SJSA1 (cell line): ENCODE data around the gene THOC1. TPM values are rescaled to one million over a fixed set of nuclear protein-coding genes. Genes with fewer than 3 reads are reported as not detected.

Experiments used
- DNase-seq, 2 experiments: peaks; one replicate each; pipeline ENCODE4 v3.0.0-alpha.2; 2015 to 2020; ENCODE audit warnings: low spot score in 2 of 2, low read depth in 1 of 2
- H3K27ac ChIP-seq: fragments of 250-450 bp; sonication (Bioruptor Pico); 2 replicates; pipeline ENCODE4 v1.5.1; 2020; ENCODE audit warnings: mild to moderate bottlenecking, moderate library complexity
- H3K27me3 ChIP-seq: fragments of 250-450 bp; sonication (Bioruptor Pico); replicated peaks from 2 replicates; pipeline ENCODE4 v1.5.1; 2020; ENCODE audit warnings: mild to moderate bottlenecking, moderate library complexity
- H3K36me3 ChIP-seq: fragments of 250-450 bp; sonication (Bioruptor Pico); 2 replicates; pipeline ENCODE4 v1.5.1; 2020; ENCODE audit warnings: mild to moderate bottlenecking
- H3K4me1 ChIP-seq: fragments of 250-450 bp; sonication (Bioruptor Pico); replicated peaks from 2 replicates; pipeline ENCODE4 v1.6.1; 2021; ENCODE audit warnings: mild to moderate bottlenecking
- H3K4me3 ChIP-seq: fragments of 250-450 bp; sonication (Bioruptor Pico); 2 replicates; pipeline ENCODE4 v1.5.1; 2020; ENCODE audit warnings: mild to moderate bottlenecking
- H3K9me3 ChIP-seq: fragments of 250-450 bp; sonication (Bioruptor Pico); replicated peaks from 2 replicates; pipeline ENCODE4 v1.5.1; 2020; ENCODE audit warnings: mild to moderate bottlenecking
- total RNA-seq: library from RNA; depleted of rRNA; stranded (reverse); fragments of >200 nt; shearing (Covaris generic); gene quantifications from 2 replicates; pipeline ENCODE4 v1.2.3, GENCODE V29; 2014

THOC1 gene
- total RNA-seq, 1 experiment from 2014 or later, result 42.2 TPM

DNA sequence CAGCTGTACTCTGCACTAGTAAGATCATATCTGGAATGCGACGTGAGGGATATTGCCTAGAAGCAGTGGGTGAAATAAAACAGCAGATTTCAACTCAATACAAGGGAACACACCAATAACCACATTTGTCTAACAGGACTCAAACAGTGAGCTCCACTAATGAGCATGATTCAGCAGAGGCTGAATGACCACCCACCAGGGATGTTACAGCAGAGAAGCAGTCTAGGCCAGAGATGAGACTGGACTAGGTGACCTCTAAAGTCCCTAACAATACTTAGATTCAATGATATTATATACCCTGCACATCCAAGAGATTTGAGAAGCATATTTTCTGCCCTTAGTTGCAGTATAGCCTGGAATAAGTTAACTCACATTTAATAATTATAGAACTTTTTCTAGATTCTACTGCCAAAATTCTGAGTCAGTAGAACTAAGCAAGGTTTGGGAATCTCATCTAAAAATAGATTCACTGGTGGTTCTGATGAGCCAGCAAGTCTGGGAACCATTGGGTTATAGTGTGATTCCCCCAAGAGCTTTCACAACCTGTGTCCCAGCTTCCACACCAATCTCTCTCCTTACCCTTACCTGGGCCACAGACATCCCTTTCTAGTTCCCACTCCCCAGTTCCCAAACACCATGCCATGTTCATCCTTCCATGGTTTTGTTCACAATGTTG lies 6.3 kb downstream of the THOC1 start:
- no peaks in the 10 kb centered on the region for H3K27me3 ChIP-seq
- H3K9me3 ChIP-seq, result no peaks in the 10 kb centered on the region
- no peaks in the 10 kb centered on the region for H3K4me1 ChIP-seq
- peak in 1 of 2 experiments; percentile 4 for DNase-seq
- H3K4me3 ChIP-seq, result no peak overlapping the region
- peaks cover 65% of the 10 kb centered on the region for H3K36me3 ChIP-seq
- no peak overlapping the region for H3K27ac ChIP-seq

DNA sequence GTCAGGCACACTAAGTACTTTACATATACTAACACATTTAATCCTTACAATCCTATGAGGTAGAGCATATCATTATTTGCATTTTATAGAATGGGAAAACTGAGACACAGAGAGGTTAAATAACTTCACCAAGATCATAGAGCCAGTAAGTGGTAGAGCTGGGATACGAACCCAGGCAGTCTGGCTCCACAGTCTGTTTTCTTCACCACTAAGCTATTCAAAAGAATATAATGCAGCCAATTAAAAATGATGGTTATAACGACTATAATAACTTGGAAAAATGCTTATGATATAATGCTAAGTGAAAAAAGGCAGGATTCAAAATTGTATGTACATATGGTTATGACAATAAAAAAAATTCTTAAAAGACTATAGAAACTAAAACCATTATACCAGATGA lies 7.3 kb downstream of the THOC1 start:
- peaks cover 75% of the 10 kb centered on the region for H3K36me3 ChIP-seq
- H3K4me1 ChIP-seq, result no peaks in the 10 kb centered on the region
- H3K27me3 ChIP-seq, result no peaks in the 10 kb centered on the region
- no peak overlapping the region for H3K4me3 ChIP-seq
- DNase-seq, result no peak
- H3K9me3 ChIP-seq, result no peaks in the 10 kb centered on the region
- no peak overlapping the region for H3K27ac ChIP-seq

DNA sequence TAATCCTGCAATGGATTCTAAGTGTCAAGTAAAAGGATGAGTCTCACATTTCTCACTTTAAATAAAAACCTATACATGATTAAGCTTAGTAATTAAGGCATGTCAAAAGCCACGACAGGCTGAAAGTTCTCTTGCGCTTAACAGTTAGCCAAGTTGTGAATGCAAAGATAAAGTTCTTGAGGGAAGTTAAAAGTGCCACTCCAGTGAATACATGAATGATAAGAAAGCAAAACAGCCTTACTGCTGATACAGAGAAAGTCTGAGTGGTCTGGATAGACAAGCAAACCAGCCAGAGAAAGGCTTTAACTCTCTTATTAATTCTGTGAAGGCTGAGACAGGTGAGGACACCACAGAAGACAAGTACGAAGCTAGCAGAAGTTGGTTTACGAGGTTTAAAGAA lies 12.7 kb downstream of the THOC1 start:
- H3K4me1 ChIP-seq, result 0 out of 2 replicates have a peak, but pooled peaks cover 3% of the 10 kb centered on the region
- peaks cover 88% of the 10 kb centered on the region for H3K36me3 ChIP-seq
- no peak for DNase-seq
- no peaks in the 10 kb centered on the region for H3K9me3 ChIP-seq
- H3K4me3 ChIP-seq, result no peak overlapping the region
- H3K27me3 ChIP-seq, result no peaks in the 10 kb centered on the region
- no peak overlapping the region for H3K27ac ChIP-seq

DNA sequence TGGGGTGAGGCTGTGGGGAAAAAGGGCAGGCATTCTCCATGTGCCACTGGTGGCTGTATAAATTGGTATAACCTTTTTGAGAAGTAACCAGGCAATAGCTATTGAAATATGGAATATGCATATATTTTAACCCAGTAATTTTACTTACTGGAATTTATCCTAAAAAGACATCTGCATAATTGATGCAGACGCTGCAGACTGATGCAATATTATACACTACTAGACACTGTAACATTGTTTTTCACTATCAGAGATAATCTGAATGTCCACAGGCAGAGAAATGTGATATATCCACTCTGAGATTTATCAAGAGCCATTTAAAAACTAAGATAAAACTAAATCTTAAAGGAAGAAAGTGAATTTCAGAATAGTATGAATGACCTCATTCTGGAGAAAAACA lies 14.7 kb downstream of the THOC1 start:
- H3K27me3 ChIP-seq, result no peaks in the 10 kb centered on the region
- no peak overlapping the region for H3K27ac ChIP-seq
- H3K36me3 ChIP-seq, result peaks cover 93% of the 10 kb centered on the region
- no peak overlapping the region for H3K4me3 ChIP-seq
- 0 out of 2 replicates have a peak, but pooled peaks cover 3% of the 10 kb centered on the region for H3K4me1 ChIP-seq
- DNase-seq, result no peak
- no peaks in the 10 kb centered on the region for H3K9me3 ChIP-seq

DNA sequence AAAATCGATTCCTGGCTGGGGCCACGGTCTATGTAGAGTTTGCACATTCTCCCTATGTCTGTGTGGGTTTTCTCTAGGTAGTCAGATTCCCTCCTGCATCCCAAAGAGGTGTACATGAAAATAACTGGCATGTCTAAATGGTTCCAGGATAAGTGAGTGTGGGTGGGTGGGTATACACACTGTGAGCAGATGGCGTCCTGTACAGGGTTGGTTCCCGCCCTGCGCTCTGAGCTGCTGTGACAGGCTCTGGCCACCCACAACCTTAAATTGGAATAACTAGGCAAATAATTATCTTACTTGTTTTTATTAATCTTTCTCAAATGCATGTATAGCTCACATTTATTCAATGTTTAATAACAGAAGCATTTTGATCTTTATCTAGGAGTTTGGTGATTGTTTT lies 16.3 kb downstream of the THOC1 start:
- Histone ChIP-seq H3K36me3 (peaks cover 94% of the 10 kb centered on the region), H3K9me3 (no peaks in the 10 kb centered on the region), H3K27me3 (no peaks in the 10 kb centered on the region), H3K4me1 (0 out of 2 replicates have a peak, but pooled peaks cover 3% of the 10 kb centered on the region), H3K4me3 (no peak overlapping the region), H3K27ac (no peak overlapping the region)
- no peak for DNase-seq

DNA sequence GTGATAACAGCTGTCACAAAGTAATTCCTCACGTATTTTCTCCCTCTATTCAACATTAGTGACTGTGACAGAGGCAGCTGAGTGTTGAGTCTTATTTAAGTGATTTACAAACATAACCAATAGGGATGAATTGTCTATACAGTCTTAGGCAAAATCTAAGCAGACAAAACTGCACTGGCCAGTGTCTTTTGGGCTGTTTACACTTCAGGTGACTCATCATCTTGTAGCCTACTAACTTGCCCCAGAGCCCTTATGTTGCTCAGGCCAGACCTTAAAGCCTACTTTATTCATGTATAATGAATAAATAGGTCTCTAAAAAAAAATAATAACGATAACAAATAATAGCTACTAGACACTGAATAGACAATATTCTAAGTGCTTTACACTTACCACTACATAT lies 17.2 kb downstream of the THOC1 start:
- no peak overlapping the region for H3K4me3 ChIP-seq
- DNase-seq, result peak in 1 of 2 experiments; percentile 6
- H3K4me1 ChIP-seq, result 0 out of 2 replicates have a peak, but pooled peaks cover 3% of the 10 kb centered on the region
- no peak overlapping the region for H3K27ac ChIP-seq
- peaks cover 93% of the 10 kb centered on the region for H3K36me3 ChIP-seq
- no peaks in the 10 kb centered on the region for H3K27me3 ChIP-seq
- no peaks in the 10 kb centered on the region for H3K9me3 ChIP-seq

DNA sequence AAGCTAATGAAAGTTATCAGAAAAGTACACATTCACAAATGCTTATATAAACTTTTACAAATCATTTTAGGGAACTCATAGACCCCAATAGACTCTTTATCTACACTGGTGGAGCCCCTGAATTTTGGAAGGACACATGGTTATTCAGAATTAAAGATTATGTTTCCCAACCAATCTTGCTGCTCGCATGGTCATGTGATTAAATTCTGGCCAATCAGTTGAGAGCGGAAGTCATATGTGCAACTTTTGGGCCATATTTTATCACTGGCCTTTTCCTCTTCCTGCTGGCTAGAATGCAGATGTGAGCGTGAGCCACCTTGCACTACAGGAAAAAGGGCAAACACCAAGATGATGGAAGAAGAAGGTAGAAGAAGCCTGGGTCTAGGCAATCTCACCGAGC lies 19.8 kb downstream of the THOC1 start:
- H3K36me3 ChIP-seq, result peaks cover 88% of the 10 kb centered on the region
- H3K27me3 ChIP-seq, result no peaks in the 10 kb centered on the region
- no peak overlapping the region for H3K27ac ChIP-seq
- H3K4me1 ChIP-seq, result 0 out of 2 replicates have a peak, but pooled peaks cover 3% of the 10 kb centered on the region
- no peak for DNase-seq
- H3K9me3 ChIP-seq, result no peaks in the 10 kb centered on the region
- H3K4me3 ChIP-seq, result no peak overlapping the region

DNA sequence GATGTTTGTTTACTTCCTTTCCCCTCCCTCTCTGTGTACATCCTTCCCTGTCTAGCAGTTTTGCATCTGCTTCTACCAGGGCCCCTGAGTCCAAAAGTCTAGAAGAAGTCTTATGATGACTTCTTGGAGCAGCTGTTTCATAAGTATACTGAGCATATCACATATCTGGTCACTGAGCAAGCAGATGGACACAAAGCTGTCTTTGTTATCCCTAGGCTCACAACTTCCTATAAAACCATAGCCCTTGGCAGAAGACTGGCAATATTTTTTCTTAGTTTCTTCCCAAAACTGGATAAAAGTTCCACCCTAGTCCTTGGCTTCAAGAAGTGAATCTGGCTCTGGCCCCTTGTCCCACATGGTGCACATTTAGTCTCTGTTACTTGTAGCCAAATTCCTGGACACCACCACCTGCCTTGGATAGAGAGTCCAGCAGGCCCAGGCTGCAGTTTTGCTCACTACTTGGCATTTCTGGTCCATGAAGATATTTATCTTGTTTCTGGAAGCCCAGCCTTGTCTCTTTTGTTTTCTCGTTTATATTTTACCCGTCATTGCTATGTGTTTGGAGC lies 22.5 kb downstream of the THOC1 start:
- H3K4me3 ChIP-seq, result no peak overlapping the region
- no peaks in the 10 kb centered on the region for H3K27me3 ChIP-seq
- no peaks in the 10 kb centered on the region for H3K4me1 ChIP-seq
- H3K36me3 ChIP-seq, result peaks cover 81% of the 10 kb centered on the region
- no peak for DNase-seq
- H3K27ac ChIP-seq, result no peak overlapping the region
- H3K9me3 ChIP-seq, result no peaks in the 10 kb centered on the region

DNA sequence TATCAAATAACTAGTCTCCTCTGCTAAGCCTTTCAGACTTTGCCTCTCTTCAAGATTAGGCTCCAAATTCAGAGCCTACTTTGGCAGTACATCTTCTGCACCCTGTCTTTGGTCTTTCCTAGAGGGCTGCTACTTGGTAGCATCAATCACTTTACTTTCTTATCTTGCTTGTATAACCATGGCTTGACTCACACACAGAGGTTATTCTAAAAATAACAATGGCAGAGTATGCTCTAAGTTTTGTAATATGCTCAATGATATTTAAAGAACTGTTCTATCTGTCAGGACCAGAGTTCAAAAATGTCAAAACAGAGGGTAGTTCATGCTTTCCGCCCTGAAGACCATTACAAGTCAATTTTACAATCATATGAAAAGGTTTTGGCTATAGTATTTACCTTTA lies 27.7 kb downstream of the THOC1 start:
- Histone ChIP-seq H3K27me3 (no peaks in the 10 kb centered on the region), H3K4me3 (no peak overlapping the region), H3K27ac (no peak overlapping the region), H3K4me1 (no peaks in the 10 kb centered on the region), H3K9me3 (no peaks in the 10 kb centered on the region), H3K36me3 (peaks cover 43% of the 10 kb centered on the region)
- DNase-seq, result no peak

DNA sequence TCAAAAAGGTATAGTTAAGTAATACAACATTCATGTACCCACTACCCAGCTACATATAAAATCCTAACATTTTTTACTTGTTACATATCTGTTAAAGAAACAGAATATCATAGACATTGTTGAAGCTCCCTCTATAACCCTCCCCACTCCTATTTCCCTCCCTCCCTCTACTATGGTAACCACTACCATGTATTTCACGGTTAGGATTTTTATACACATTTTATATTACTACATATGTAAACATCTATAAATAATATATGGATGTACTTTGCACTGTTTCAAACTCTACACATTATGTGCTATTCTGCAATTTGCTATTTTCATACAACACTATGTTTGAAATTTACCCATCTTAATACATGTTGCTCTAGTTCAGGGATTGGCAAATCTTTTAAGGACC lies 36.3 kb downstream of the THOC1 start:
- DNase-seq, result no peak
- peaks cover 21% of the 10 kb centered on the region for H3K36me3 ChIP-seq
- H3K9me3 ChIP-seq, result no peaks in the 10 kb centered on the region
- no peak overlapping the region for H3K27ac ChIP-seq
- no peaks in the 10 kb centered on the region for H3K27me3 ChIP-seq
- H3K4me1 ChIP-seq, result no peaks in the 10 kb centered on the region
- no peak overlapping the region for H3K4me3 ChIP-seq

DNA sequence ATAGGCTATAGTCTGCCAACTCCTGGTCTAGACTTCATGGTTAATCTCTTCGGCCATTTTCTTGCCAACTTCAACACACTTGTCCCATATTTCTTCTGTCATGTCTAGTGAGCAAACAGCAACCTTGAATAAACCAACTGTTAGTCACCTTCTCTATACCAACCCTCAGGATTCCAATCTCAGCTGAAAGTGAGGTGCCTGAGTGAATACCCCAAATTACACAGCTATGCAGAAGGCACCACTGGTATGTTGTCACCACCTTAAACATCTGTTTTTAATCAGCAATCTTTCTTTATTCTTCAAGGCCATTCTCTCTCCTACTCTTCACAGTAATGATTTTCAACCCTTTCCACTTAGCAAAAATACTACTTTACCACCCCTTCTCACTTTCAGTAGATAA lies 39.3 kb downstream of the THOC1 start:
- no peaks in the 10 kb centered on the region for H3K27me3 ChIP-seq
- no peak overlapping the region for H3K27ac ChIP-seq
- no peak overlapping the region for H3K4me3 ChIP-seq
- DNase-seq, result no peak
- no peaks in the 10 kb centered on the region for H3K9me3 ChIP-seq
- no peaks in the 10 kb centered on the region for H3K4me1 ChIP-seq
- H3K36me3 ChIP-seq, result peaks cover 38% of the 10 kb centered on the region

DNA sequence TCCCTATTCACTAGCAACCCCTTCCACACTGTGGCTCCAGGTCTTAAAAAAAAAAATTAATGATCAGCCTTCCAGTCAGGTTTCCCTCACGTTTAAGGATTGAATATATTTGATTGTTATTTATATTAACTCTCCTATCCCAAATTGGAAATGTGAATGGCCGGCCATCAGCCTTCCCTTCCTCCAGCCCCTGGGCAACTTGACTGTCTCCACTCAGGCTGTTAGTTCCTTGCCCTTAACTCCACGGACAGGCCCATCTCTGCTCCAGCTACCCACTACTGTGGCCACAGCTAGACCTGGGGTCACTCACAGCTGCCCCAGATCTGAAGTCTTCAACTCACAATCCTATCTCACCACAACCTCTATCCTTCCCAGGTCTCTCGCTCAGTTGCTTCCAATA lies 39.9 kb downstream of the THOC1 start:
- H3K27me3 ChIP-seq, result no peaks in the 10 kb centered on the region
- no peaks in the 10 kb centered on the region for H3K9me3 ChIP-seq
- H3K36me3 ChIP-seq, result peaks cover 44% of the 10 kb centered on the region
- no peak overlapping the region for H3K4me3 ChIP-seq
- no peak for DNase-seq
- H3K27ac ChIP-seq, result no peak overlapping the region
- H3K4me1 ChIP-seq, result no peaks in the 10 kb centered on the region

DNA sequence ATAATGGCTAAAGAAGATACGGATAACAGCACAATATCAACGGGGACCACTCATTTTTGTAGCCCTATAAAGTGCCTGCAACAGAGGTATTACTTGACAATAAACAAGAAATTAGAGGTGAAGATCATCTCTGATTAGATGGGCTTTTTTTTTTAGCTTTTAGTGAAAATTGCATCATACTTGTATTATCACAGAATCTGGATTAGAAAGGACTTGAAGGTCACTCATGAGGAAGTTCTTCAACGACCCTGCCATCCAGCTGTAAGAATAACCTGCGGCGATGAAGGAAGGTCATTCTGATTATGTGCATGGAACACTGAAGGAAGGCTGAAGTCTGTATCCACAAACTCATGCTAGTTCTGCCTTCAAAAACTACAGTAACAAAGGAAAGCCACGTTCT lies 40.5 kb downstream of the THOC1 start:
- Histone ChIP-seq H3K27me3 (no peaks in the 10 kb centered on the region), H3K36me3 (peaks cover 49% of the 10 kb centered on the region), H3K9me3 (no peaks in the 10 kb centered on the region), H3K4me1 (no peaks in the 10 kb centered on the region), H3K4me3 (no peak overlapping the region), H3K27ac (no peak overlapping the region)
- no peak for DNase-seq

DNA sequence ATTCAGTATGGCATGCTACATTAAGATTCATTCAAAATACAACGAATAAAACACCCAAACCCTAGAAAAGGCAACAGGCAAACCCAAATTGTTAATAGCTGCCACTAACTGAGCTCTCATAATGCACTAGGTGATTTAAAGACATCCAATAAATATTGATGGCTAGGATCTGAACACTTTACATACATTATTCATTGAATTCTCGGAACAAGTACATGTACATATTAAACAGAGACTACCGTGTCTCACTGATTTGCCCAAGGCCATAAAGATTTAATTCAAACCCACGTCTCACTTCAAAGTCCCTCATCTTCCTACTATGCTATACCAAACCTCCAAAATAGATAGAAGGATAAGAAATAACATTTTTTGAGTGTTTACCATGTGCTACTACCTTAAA lies 42.1 kb downstream of the THOC1 start:
- DNase-seq, result no peak
- Histone ChIP-seq H3K27me3 (no peaks in the 10 kb centered on the region), H3K36me3 (peaks cover 50% of the 10 kb centered on the region), H3K27ac (no peak overlapping the region), H3K4me3 (no peak overlapping the region), H3K4me1 (no peaks in the 10 kb centered on the region), H3K9me3 (no peaks in the 10 kb centered on the region)

DNA sequence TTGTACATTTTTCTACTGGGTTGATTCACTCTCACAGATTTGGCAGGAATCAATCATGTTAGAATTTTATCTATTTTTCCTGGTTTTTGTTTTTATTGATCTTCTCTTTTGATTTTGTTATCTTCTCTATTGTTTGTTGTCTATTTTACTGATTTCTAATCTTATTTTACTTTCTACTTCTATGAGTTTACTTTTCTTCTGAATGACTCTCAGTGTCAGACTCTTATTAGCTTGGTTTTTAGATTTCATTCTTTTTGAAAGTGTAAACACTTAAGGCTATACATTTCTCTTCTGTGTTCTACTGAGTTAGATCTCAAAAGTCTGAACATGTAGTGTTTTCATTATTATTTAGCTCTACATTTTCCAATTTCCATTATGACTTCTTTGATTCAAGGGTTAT lies 47.1 kb downstream of the THOC1 start:
- Histone ChIP-seq H3K9me3 (no peaks in the 10 kb centered on the region), H3K36me3 (peaks cover 62% of the 10 kb centered on the region), H3K27ac (no peak overlapping the region), H3K4me3 (no peak overlapping the region), H3K4me1 (no peaks in the 10 kb centered on the region), H3K27me3 (no peaks in the 10 kb centered on the region)
- DNase-seq, result no peak
